HepG2 (cell line): ENCODE data around the gene CREG2. TPM values are rescaled to one million over a fixed set of nuclear protein-coding genes. Genes with fewer than 3 reads are reported as not detected.

Experiments used
- ATAC-seq: fragments of 200-7000 bp; cut with Tn5 transposase; 3 replicates; pipeline ENCODE4 v1.9.1; 2020; ENCODE audit warnings: mild to moderate bottlenecking, moderate library complexity
- BruUV-seq: library from RNA; stranded (reverse); fragments of 400-500 nt; replicated peaks from 2 replicates; lab custom pipeline; 2021; lab: Mats Ljungman, UMichigan
- CTCF ChIA-PET: fragments of 300-600 bp; formaldehyde crosslinking; extraction: SDS; loops from one replicate; lab custom pipeline; 2021; ENCODE audit warnings: low total read pairs, inconsistent platforms, low intra/inter-chr PET ratio; lab: Yijun Ruan, JAX
- POLR2A ChIA-PET: fragments of 350-600 bp; sonication (Branson Sonifier 250); formaldehyde crosslinking; loops from one replicate; lab custom pipeline; 2020; ENCODE audit warnings: antibody characterized with exemption, inconsistent platforms; lab: Yijun Ruan, JAX
- DNase-seq: peaks from one replicate; pipeline ENCODE4 v3.0.0-alpha.2; 2015; ENCODE audit warnings: low spot score
- FAIRE-seq: peaks from 3 replicates; lab custom pipeline; 2011; peaks lifted over from hg19 to GRCh38; lab: Jason Lieb, UNC
- H2AFZ ChIP-seq: one replicate; pipeline ENCODE4 v1.6.1; 2011; ENCODE audit warnings: low read length, inconsistent platforms
- H3K27ac ChIP-seq: fragments of 300-600 bp; 3 replicates; pipeline ENCODE4 v1.8.0; 2011; ENCODE audit warnings: mixed run types, mild to moderate bottlenecking, mixed read lengths, low read length, inconsistent platforms; ENCODE audit not compliant: insufficient read depth; ENCODE audit errors: extremely low read length
- H3K27me3 ChIP-seq, 2 experiments: fragments of 200-600 bp in 1 of 2; 2 replicates in 1 of 2; 3 replicates in 1 of 2; pipeline versions ENCODE4 v1.6.0 to v1.8.0; 2011; ENCODE audit warnings: low read length in 2 of 2, mild to moderate bottlenecking in 2 of 2, moderate library complexity in 2 of 2, inconsistent platforms in 1 of 2; ENCODE audit not compliant: insufficient read depth in 2 of 2, control insufficient read depth in 1 of 2
- H3K36me3 ChIP-seq, 2 experiments: fragments of 200-600 bp in 1 of 2; replicated peaks in 1 of 2; 2 replicates in 1 of 2; 3 replicates in 1 of 2; pipeline versions ENCODE4 v1.5.1 to v1.8.0; 2011; ENCODE audit warnings: low read length in 2 of 2, inconsistent platforms in 1 of 2; ENCODE audit not compliant: insufficient read depth in 2 of 2, control insufficient read depth in 1 of 2
- H3K4me1 ChIP-seq: 2 replicates; pipeline ENCODE4 v1.5.1; 2012; ENCODE audit warnings: low read length, inconsistent platforms; ENCODE audit not compliant: insufficient read depth
- H3K4me2 ChIP-seq: 2 replicates; pipeline ENCODE4 v1.6.0; 2011; ENCODE audit warnings: low read depth, low read length, inconsistent platforms
- H3K4me3 ChIP-seq, 3 experiments: fragments of 200-600 bp in 1 of 3; sonication (generic), shearing (Covaris generic) in 1 of 3; replicated peaks in 1 of 3; 2 replicates each; pipeline ENCODE4 v1.5.1; 2011 to 2016; ENCODE audit warnings: low read length in 3 of 3, inconsistent platforms in 2 of 3, low read depth in 2 of 3, mild to moderate bottlenecking in 2 of 3, control low read depth in 1 of 3, mixed read lengths in 1 of 3; ENCODE audit not compliant: insufficient read depth in 1 of 3
- H3K79me2 ChIP-seq: one replicate; pipeline ENCODE4 v1.6.1; 2011; ENCODE audit warnings: low read length, inconsistent platforms; ENCODE audit not compliant: insufficient read depth
- H3K9ac ChIP-seq: 2 replicates; pipeline ENCODE4 v1.6.0; 2011; ENCODE audit warnings: mild to moderate bottlenecking, low read depth, low read length, inconsistent platforms; ENCODE audit not compliant: insufficient read depth
- H3K9me3 ChIP-seq: 2 replicates; pipeline ENCODE4 v1.5.1; 2012; ENCODE audit warnings: mild to moderate bottlenecking, low read length
- H4K20me1 ChIP-seq: 2 replicates; pipeline ENCODE4 v1.6.0; 2011; ENCODE audit warnings: inconsistent platforms, mild to moderate bottlenecking, low read length, moderate library complexity; ENCODE audit not compliant: insufficient read depth
- ARNT ChIP-seq: fragments of 450-650 bp; IDR thresholded peaks from 2 replicates; pipeline ENCODE4 v1.6.1; 2017
- CREB3 ChIP-seq: sonication (generic); formaldehyde crosslinking; IDR thresholded peaks from 2 replicates; pipeline ENCODE4 v1.5.0; 2020; ENCODE audit warnings: missing genetic modification reagents
- CSRNP2 ChIP-seq: sonication (generic); formaldehyde crosslinking; conservative IDR thresholded peaks from 2 replicates; pipeline ENCODE4 v1.8.0; 2022; ENCODE audit warnings: low read depth, missing genetic modification reagents
- EEA1 ChIP-seq: sonication (generic); formaldehyde crosslinking; IDR thresholded peaks from 2 replicates; pipeline ENCODE4 v1.5.1; 2020; ENCODE audit warnings: mild to moderate bottlenecking, missing genetic modification reagents, borderline replicate concordance
- ELF3 ChIP-seq: IDR thresholded peaks from 2 replicates; pipeline ENCODE4 v1.6.1; 2016; ENCODE audit warnings: missing genetic modification reagents, missing compliant biosample characterization
- FOSL1 ChIP-seq: sonication (generic); formaldehyde crosslinking; IDR thresholded peaks from 2 replicates; pipeline ENCODE4 v1.9.0; 2021; ENCODE audit warnings: missing genetic modification reagents, borderline replicate concordance
- FOXP1 ChIP-seq, 2 experiments: fragments of 450-650 bp in 1 of 2; IDR thresholded peaks; 2 replicates each; pipeline ENCODE4 v1.6.1; 2017 to 2018; ENCODE audit warnings: antibody characterized with exemption in 1 of 2
- MXI1 ChIP-seq: IDR thresholded peaks from 3 replicates; pipeline ENCODE4 v1.6.1; 2012; ENCODE audit warnings: low read depth, low read length, inconsistent platforms, borderline replicate concordance
- NCOA5 ChIP-seq: sonication (generic); formaldehyde crosslinking; IDR thresholded peaks from 2 replicates; pipeline ENCODE4 v1.4.0; 2020; ENCODE audit warnings: missing genetic modification reagents
- NFE2 ChIP-seq: sonication (generic); formaldehyde crosslinking; IDR thresholded peaks from 2 replicates; pipeline ENCODE4 v1.4.0; 2020; ENCODE audit warnings: missing genetic modification reagents
- NFKB2 ChIP-seq: sonication (generic); formaldehyde crosslinking; IDR thresholded peaks from 2 replicates; pipeline ENCODE4 v1.4.0; 2020; ENCODE audit warnings: missing genetic modification reagents, borderline replicate concordance
- SALL1 ChIP-seq: sonication (generic); formaldehyde crosslinking; IDR thresholded peaks from 2 replicates; pipeline ENCODE4 v1.8.0; 2022; ENCODE audit warnings: mild to moderate bottlenecking, missing genetic modification reagents
- SMC3 ChIP-seq: IDR thresholded peaks from 2 replicates; pipeline ENCODE4 v1.6.1; 2011; ENCODE audit warnings: low read length, improper control_type of control experiment
- SMYD3 ChIP-seq: sonication (generic); formaldehyde crosslinking; IDR thresholded peaks from 2 replicates; pipeline ENCODE4 v1.8.1; 2023; ENCODE audit warnings: mild to moderate bottlenecking, missing genetic modification reagents
- STAT5B ChIP-seq: sonication (generic); formaldehyde crosslinking; IDR thresholded peaks from 2 replicates; pipeline ENCODE4 v1.4.0; 2020; ENCODE audit warnings: missing genetic modification reagents
- WGBS: methylation state at CpG from one replicate; pipeline ENCODE4 v1.1.6; 2017; ENCODE audit warnings: low lambda C conversion rate; 5-methylcytosine and 5-hydroxymethylcytosine counted together
- in situ Hi-C: cut with HindIII; loops from 2 replicates; pipeline ENCODE4 v1.10.0; 2017; ENCODE audit warnings: low pct_unique_long_range_greater_than_20kb; ENCODE audit not compliant: extremely low pct_ligation_motif_present
- intact Hi-C: fragments of 100-400 bp; cut with micrococcal nuclease; formaldehyde crosslinking; loops from one replicate; pipeline ENCODE4 v1.10.0; 2022; ENCODE audit not compliant: unreplicated experiment
- polyA plus RNA-seq, 8 experiments: library from polyadenylated mRNA; depleted of rRNA in 3 of 8; stranded (reverse) in 7 of 8; unstranded in 1 of 8; fragments of >200 nt; fragmentation: Illumina TruSeq in 4 of 8; extraction: Trizol in 4 of 8; gene quantifications; 2 replicates each; pipeline versions ENCODE4 v1.2.1 to v1.2.3, GENCODE V29; 2011 to 2016; ENCODE audit warnings: low read depth in 4 of 8, missing spikeins in 1 of 8, mixed read lengths in 1 of 8; ENCODE audit not compliant: insufficient read depth in 1 of 8
- total RNA-seq, 5 experiments: library from RNA; depleted of rRNA; stranded (reverse); fragments of >200 nt; fragmentation: Illumina TruSeq; extraction: Trizol; gene quantifications; 2 replicates each; pipeline ENCODE4 v1.2.3, GENCODE V29; 2016; ENCODE audit warnings: low read depth in 1 of 5
- TF ChIP-seq, protein P1 (sequence below): IDR thresholded peaks from 2 replicates; pipeline ENCODE4 v1.6.1; 2016; ENCODE audit warnings: missing genetic modification reagents, missing compliant biosample characterization
- TF ChIP-seq, protein P2 (sequence below): sonication (generic); formaldehyde crosslinking; conservative IDR thresholded peaks from 2 replicates; pipeline ENCODE4 v1.5.0; 2020; ENCODE audit warnings: missing genetic modification reagents
- TF ChIP-seq, protein P3 (sequence below): sonication (generic); formaldehyde crosslinking; IDR thresholded peaks from 2 replicates; pipeline ENCODE4 v1.5.1; 2020; ENCODE audit warnings: missing genetic modification reagents, mild to moderate bottlenecking, borderline replicate concordance

Gene CREG2
- total and polyA plus RNA-seq, 2 of the 13 experiments (the other 11 are each of a cell fraction or from before 2014, with no cell fraction given): 0.18 to 0.26 TPM

DNA sequence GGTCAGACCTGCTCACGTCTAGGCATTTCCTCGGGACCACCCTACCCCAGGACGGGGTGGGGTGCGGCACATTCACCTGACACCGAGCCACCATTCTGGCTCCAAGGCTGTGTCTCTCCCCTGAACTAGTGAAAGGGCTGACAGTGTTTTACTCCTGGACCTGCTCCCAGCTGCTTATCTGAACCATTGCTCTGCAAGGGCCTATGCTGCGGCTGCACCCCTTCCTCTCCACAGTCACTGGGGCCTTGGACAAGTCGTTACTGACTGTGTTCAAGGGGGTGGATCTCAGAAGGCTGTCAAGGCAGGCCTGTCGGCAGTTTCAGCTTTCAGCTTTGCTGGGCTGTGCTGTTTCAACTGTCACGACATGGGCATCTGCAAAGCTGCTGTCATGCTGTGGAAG, 11.7 kb downstream of the CREG2 start (continued):
- TF ChIP-seq SALL1 (CRISPR knock-in tag) (no peak), NFE2 (CRISPR knock-in tag) (no peak), SMC3 (no peak), ARNT (no peak)

- in situ Hi-C loops: no loop called here
- Histone ChIP-seq H3K27me3 (peaks cover 3 to 65% of the 10 kb centered on the region in 2 experiments; a peak in 4 of 5 replicates), H3K4me1 (0 out of 2 replicates have a peak, but pooled peaks cover 7% of the 10 kb centered on the region), H2AFZ (no peak overlapping the region)
- CTCF ChIA-PET: no interaction called here
- FAIRE-seq (no peak), DNase-seq (no peak)
- WGBS: 67% methylated on average over 7 of the region's 7 CpGs
- TF ChIP-seq, protein P1, sequence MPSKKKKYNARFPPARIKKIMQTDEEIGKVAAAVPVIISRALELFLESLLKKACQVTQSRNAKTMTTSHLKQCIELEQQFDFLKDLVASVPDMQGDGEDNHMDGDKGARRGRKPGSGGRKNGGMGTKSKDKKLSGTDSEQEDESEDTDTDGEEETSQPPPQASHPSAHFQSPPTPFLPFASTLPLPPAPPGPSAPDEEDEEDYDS (CRISPR knock-in tag): no peak
- TF ChIP-seq CSRNP2 (CRISPR knock-in tag): no peak
- no peak for TF ChIP-seq FOSL1
- TF ChIP-seq ELF3: no peak
- TF ChIP-seq NCOA5 (CRISPR knock-in tag): no peak
- TF ChIP-seq, protein P2, sequence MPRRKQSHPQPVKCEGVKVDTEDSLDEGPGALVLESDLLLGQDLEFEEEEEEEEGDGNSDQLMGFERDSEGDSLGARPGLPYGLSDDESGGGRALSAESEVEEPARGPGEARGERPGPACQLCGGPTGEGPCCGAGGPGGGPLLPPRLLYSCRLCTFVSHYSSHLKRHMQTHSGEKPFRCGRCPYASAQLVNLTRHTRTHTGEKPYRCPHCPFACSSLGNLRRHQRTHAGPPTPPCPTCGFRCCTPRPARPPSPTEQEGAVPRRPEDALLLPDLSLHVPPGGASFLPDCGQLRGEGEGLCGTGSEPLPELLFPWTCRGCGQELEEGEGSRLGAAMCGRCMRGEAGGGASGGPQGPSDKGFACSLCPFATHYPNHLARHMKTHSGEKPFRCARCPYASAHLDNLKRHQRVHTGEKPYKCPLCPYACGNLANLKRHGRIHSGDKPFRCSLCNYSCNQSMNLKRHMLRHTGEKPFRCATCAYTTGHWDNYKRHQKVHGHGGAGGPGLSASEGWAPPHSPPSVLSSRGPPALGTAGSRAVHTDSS: no peak
- no peak for TF ChIP-seq MXI1
- TF ChIP-seq CREB3: no peak
- no peak for TF ChIP-seq NFKB2 (CRISPR knock-in tag)
- TF ChIP-seq STAT5B (CRISPR knock-in tag): no peak
- TF ChIP-seq, protein P3, sequence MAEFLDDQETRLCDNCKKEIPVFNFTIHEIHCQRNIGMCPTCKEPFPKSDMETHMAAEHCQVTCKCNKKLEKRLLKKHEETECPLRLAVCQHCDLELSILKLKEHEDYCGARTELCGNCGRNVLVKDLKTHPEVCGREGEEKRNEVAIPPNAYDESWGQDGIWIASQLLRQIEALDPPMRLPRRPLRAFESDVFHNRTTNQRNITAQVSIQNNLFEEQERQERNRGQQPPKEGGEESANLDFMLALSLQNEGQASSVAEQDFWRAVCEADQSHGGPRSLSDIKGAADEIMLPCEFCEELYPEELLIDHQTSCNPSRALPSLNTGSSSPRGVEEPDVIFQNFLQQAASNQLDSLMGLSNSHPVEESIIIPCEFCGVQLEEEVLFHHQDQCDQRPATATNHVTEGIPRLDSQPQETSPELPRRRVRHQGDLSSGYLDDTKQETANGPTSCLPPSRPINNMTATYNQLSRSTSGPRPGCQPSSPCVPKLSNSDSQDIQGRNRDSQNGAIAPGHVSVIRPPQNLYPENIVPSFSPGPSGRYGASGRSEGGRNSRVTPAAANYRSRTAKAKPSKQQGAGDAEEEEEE (CRISPR knock-in tag): no peak
- TF ChIP-seq FOXP1 (IDR thresholded peaks at IDR 0.05): no peak
- no peak for TF ChIP-seq FOXP1 (CRISPR knock-in tag; IDR thresholded peaks at IDR 0.05)
- no peak for TF ChIP-seq SMYD3 (CRISPR knock-in tag)
- TF ChIP-seq EEA1 (CRISPR knock-in tag): no peak
- TF ChIP-seq, all 625 proteins: peak for 0
- no peaks in the 10 kb centered on the region for H3K9me3 ChIP-seq
- no peak for ATAC-seq
- intact Hi-C loops: no loop called here
- no peak overlapping the region for H3K9ac ChIP-seq
- no peaks in the 10 kb centered on the region for H4K20me1 ChIP-seq
- no peak overlapping the region for H3K4me3 ChIP-seq
- no peaks in the 10 kb centered on the region for H3K36me3 ChIP-seq
- BruUV-seq: no TSS peak
- POLR2A ChIA-PET: no interaction called here
- no peaks in the 10 kb centered on the region for H3K79me2 ChIP-seq
- H3K27ac ChIP-seq: no peak overlapping the region
- no peak overlapping the region for H3K4me2 ChIP-seq
Measured at GRCh38 chr2:101374821-101375561, 12.3 kb downstream of the CREG2 start.
